ENCODE measurements around the gene NACAD.

Gene NACAD

DNA sequence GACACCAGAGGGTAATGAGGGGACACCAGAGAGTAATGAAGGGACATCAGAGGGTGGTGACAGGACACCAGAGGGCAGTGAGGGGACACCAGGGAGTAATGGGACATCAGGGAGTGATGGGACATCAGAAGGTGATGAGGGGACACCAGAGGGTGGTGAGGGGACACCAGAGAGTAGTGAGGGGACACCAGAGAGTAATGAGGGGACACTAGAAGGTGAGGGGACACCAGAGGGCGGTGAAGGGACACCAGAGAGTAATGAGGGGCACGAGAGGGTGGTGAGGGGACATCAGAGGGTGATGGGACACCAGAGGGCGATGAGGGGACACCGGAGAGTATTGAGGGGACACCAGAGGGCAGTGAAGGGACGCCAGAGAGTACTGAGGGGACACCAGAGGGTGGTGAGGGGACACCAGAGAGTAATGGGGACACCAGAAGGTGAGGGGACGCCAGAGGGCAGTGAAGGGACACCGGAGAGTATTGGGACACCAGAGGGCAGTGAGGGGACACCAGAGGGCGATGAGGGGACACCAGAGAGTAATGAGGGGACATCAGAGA, 10.6 kb downstream of the NACAD start:
- DNase-seq (ENCODE audit: low read depth in 2 of 2): no peak
- no peak overlapping the region for H3K4me3 ChIP-seq (replicated peaks in 1 of 2; ENCODE audit: low read depth in 2 of 2, low read length in 2 of 2)
- TF ChIP-seq, protein P1, sequence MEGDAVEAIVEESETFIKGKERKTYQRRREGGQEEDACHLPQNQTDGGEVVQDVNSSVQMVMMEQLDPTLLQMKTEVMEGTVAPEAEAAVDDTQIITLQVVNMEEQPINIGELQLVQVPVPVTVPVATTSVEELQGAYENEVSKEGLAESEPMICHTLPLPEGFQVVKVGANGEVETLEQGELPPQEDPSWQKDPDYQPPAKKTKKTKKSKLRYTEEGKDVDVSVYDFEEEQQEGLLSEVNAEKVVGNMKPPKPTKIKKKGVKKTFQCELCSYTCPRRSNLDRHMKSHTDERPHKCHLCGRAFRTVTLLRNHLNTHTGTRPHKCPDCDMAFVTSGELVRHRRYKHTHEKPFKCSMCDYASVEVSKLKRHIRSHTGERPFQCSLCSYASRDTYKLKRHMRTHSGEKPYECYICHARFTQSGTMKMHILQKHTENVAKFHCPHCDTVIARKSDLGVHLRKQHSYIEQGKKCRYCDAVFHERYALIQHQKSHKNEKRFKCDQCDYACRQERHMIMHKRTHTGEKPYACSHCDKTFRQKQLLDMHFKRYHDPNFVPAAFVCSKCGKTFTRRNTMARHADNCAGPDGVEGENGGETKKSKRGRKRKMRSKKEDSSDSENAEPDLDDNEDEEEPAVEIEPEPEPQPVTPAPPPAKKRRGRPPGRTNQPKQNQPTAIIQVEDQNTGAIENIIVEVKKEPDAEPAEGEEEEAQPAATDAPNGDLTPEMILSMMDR (IDR thresholded peaks at IDR 0.05; ENCODE audit: low read depth, low read length): no peak

DNA sequence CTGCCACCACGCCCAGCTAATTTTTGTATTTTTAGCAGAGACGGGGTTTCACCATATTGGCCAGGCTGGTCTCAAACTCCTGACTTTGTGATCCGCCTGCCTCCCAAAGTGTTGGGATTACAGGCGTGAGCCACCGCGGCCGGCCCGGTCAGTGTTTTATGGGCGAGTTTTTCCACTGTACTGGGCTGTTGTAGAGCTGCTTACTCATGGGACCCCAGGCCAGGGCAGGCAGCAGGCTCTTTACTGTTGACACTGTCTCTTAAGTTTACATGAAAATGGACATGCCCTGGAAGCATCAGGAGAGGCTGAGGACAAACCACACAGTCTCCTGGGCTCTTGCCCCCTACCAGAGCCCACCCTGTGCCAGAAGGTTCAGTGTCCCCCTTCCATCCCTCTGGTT, 11.2 kb downstream of the NACAD start:
- no peak for DNase-seq (ENCODE audit: low read depth in 2 of 2)
- TF ChIP-seq, protein P1 (IDR thresholded peaks at IDR 0.05; ENCODE audit: low read depth, low read length): no peak
- no peak overlapping the region for H3K4me3 ChIP-seq (replicated peaks in 1 of 2; ENCODE audit: low read depth in 2 of 2, low read length in 2 of 2)

DNA sequence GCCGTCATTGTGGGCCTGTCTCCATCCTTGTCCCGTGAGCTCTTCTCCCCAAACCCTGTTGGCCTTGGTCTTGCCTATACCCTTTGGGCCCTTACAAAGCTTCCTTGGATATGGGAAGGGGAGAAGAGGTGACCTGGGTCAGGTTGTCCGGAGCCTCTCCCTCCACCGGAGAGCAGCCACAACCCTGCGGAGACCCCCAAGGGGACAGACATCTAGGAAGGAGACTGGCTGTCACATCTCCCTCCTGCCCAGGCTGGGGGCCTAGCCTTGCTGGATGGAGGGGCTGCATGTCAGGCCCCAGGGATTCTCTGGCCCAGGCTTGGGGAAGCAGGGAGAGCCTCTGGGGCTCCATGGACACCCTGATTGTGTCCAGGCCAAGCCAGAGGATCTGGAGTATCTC, 11.8 kb downstream of the NACAD start:
- TF ChIP-seq, protein P1 (IDR thresholded peaks at IDR 0.05; ENCODE audit: low read depth, low read length): no peak
- no peak for DNase-seq (ENCODE audit: low read depth in 2 of 2)
- no peak overlapping the region for H3K4me3 ChIP-seq (replicated peaks in 1 of 2; ENCODE audit: low read depth in 2 of 2, low read length in 2 of 2)

DNA sequence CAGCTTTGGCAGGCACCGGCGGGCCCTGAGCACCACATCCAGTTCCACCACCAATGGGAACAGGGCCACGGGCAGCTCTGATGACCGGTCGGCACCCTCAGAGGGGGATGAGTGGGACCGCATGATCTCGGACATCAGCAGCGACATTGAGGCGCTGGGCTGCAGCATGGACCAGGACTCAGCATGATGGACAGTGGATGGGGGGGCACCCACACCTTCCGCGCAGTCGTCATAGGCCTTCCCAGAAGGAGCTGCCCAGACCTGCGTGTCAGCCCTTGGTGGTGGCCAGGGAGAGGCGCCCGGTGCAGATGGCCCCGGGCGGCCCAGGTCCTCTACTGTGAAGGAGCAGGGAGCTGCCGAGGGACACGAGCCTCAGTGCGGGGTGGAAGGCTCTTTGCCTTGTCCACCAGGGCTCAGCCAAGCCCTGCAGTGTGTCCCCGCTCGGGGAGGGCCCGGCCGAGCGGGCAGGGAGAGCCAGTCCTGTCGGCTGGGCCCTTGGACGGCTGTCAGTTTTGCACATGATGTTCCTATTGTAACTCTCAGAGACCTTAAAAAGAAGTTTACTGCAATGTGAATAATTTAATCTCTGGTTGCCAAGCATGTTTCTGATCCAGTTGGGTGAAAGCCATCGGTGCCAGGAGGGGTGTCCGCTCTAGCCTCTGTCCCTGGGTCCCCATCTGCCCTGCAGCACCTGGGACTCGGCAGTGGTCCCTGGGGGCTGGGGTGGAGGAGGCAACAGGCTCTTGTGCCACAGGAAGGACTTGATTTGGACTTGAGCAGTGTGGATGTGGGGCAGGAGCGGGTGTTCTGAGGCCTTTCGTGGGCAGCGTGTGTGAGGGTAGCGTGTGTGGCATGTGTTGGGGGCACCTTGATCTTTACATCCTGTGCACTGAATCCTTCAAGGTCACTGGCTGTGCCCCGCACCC, 12.6 kb downstream of the NACAD start:
- DNase-seq (ENCODE audit: low read depth in 2 of 2): no peak
- TF ChIP-seq, protein P1 (IDR thresholded peaks at IDR 0.05; ENCODE audit: low read depth, low read length): no peak
- H3K4me3 ChIP-seq (replicated peaks in 1 of 2; ENCODE audit: low read depth in 2 of 2, low read length in 2 of 2): no peak overlapping the region

DNA sequence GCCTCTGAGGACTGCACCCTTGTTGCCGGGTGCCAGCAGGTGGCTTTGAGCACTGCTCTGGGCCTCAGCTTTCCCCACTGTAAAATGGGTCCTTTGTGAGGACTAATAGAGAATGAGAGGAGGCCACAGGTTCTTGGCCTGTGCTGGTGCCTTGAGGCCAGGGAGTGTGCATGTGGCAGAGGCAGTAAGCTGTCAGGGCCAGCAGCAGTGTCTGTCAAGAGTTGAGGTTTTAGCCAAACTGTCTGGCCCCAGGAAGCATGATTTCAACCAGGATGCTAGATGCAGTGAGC, 13.5 kb downstream of the NACAD start:
- no peak overlapping the region for H3K4me3 ChIP-seq (replicated peaks in 1 of 2; ENCODE audit: low read depth in 2 of 2, low read length in 2 of 2)
- TF ChIP-seq, protein P1 (IDR thresholded peaks at IDR 0.05; ENCODE audit: low read depth, low read length): no peak
- no peak for DNase-seq (ENCODE audit: low read depth in 2 of 2)

DNA sequence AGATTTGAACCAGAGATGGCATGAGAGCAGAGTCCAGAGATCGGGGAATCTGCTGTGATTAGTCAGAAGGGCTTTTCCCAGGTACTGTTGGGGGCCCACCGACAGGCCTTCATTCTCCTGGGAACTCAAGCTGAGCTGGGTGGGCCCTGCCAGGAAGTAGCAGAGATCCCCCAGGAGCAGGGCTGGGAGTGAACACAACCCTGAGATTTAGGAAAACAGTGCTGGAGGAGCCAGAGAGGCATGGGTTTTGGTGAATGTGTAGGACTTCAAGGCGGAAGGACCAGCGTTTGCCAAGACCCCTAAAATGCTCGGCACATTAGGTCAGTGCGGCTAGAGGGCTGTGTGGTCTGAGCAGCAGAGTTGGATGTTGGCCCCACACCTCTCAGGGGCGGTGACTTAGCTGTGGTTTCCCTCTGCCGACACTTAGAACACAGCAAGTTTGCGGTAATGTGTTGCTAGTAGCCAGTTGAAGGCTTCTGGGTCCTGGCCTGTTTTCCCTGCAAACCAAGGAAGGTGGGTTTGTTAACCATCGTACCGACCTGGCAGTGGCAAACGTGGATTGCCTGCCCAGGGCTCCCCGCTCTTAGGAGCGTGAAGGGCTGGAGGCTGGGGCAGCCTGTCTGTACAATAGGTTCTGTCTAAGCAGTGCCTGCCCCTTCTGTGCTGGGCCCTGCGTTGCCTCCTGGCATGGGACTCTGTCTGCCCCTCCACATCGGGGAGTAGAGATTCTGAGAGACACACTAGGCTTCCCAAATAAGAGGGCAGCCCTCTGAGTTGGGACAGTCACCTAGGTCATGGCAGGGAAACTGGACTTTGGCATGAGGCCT, 14.0 kb downstream of the NACAD start:
- H3K4me3 ChIP-seq (replicated peaks in 1 of 2; ENCODE audit: low read depth in 2 of 2, low read length in 2 of 2): no peak overlapping the region
- TF ChIP-seq, protein P1 (IDR thresholded peaks at IDR 0.05; ENCODE audit: low read depth, low read length): no peak
- DNase-seq (ENCODE audit: low read depth in 2 of 2): no peak
